MM.1S (cell line): Measurements from ENCODE around the gene CCN5.

ENCODE experiments used
- DNase-seq: peaks from one replicate; pipeline ENCODE4 v3.0.0-alpha.2; 2015
- H2AFZ ChIP-seq: fragments of 300-600 bp; sonication (generic); 2 replicates; pipeline ENCODE4 v1.6.0; 2016; ENCODE audit warnings: antibody characterized with exemption, low read length
- H3F3A ChIP-seq: fragments of 300-600 bp; sonication (generic); 2 replicates; pipeline ENCODE4 v1.6.1; 2016; ENCODE audit warnings: mild to moderate bottlenecking, antibody characterized with exemption, low read length, moderate library complexity, mixed read lengths; ENCODE audit not compliant: insufficient read depth
- H3K27ac ChIP-seq: fragments of 300-600 bp; sonication (generic); 2 replicates; pipeline ENCODE4 v1.5.1; 2016; ENCODE audit warnings: mild to moderate bottlenecking, low read length
- H3K27me3 ChIP-seq: fragments of 300-600 bp; sonication (generic); replicated peaks from 2 replicates; pipeline ENCODE4 v1.6.0; 2016; ENCODE audit warnings: low read length; ENCODE audit not compliant: insufficient read depth
- H3K36me3 ChIP-seq: fragments of 300-600 bp; sonication (generic); replicated peaks from 2 replicates; pipeline ENCODE4 v1.6.1; 2016; ENCODE audit warnings: mild to moderate bottlenecking, low read length, mixed read lengths; ENCODE audit not compliant: insufficient read depth
- H3K4me1 ChIP-seq: fragments of 300-600 bp; sonication (generic); 2 replicates; pipeline ENCODE4 v1.6.1; 2016; ENCODE audit warnings: low read length, mixed read lengths
- H3K4me2 ChIP-seq: fragments of 300-600 bp; sonication (generic); 2 replicates; pipeline ENCODE4 v1.6.0; 2016; ENCODE audit warnings: low read depth, low read length
- H3K4me3 ChIP-seq: fragments of 300-600 bp; sonication (generic); 2 replicates; pipeline ENCODE4 v1.5.1; 2016; ENCODE audit warnings: low read length, mixed read lengths
- H3K79me2 ChIP-seq: fragments of 300-600 bp; sonication (generic); 2 replicates; pipeline ENCODE4 v1.6.1; 2016; ENCODE audit warnings: mixed run types, low read length, mixed read lengths
- H3K9ac ChIP-seq: fragments of 300-600 bp; sonication (generic); 2 replicates; pipeline ENCODE4 v1.6.1; 2016; ENCODE audit warnings: low read length, mixed read lengths
- H3K9me2 ChIP-seq: fragments of 300-600 bp; sonication (generic); replicated peaks from 2 replicates; pipeline ENCODE4 v1.6.1; 2016; ENCODE audit warnings: mild to moderate bottlenecking, low read length, mixed read lengths; ENCODE audit not compliant: insufficient read depth
- H3K9me3 ChIP-seq: fragments of 300-600 bp; sonication (generic); replicated peaks from 2 replicates; pipeline ENCODE4 v1.6.1; 2016; ENCODE audit warnings: mild to moderate bottlenecking, low read length, mixed read lengths; ENCODE audit not compliant: insufficient read depth
- H4K20me1 ChIP-seq: fragments of 300-600 bp; sonication (generic); 2 replicates; pipeline ENCODE4 v1.6.1; 2016; ENCODE audit warnings: mild to moderate bottlenecking, low read length, moderate library complexity, mixed read lengths; ENCODE audit not compliant: insufficient read depth
- CTCF ChIP-seq: fragments of 300-600 bp; sonication (generic); IDR thresholded peaks from 2 replicates; pipeline ENCODE4 v1.5.1; 2016; ENCODE audit warnings: antibody characterized with exemption, low read length, mixed read lengths
- EZH2 ChIP-seq: fragments of 300-600 bp; sonication (generic); optimal IDR thresholded peaks from 2 replicates; pipeline ENCODE3; 2017; ENCODE audit warnings: low read depth, mild to moderate bottlenecking, antibody characterized with exemption, low read length, mixed read lengths
- EZH2phosphoT487 ChIP-seq: fragments of 300-600 bp; sonication (generic); IDR thresholded peaks from 2 replicates; pipeline ENCODE4 v1.6.1; 2018; ENCODE audit warnings: antibody characterized with exemption, low read length

Gene CCN5

GRCh38 chr20:44768256-44768655 lies 53.1 kb downstream of the CCN5 start:
- no peaks in the 10 kb centered on the region for H3K36me3 ChIP-seq
- TF ChIP-seq EZH2phosphoT487 (no peak), EZH2 (no peak), CTCF (no peak)
- H3K79me2 ChIP-seq, result no peaks in the 10 kb centered on the region
- H3K9ac ChIP-seq, result no peak overlapping the region
- no peaks in the 10 kb centered on the region for H3K4me1 ChIP-seq
- H3K27me3 ChIP-seq, result peaks cover 89% of the 10 kb centered on the region
- H3K9me2 ChIP-seq, result no peaks in the 10 kb centered on the region
- no peak overlapping the region for H3K4me3 ChIP-seq
- no peaks in the 10 kb centered on the region for H4K20me1 ChIP-seq
- H3F3A ChIP-seq, result no peaks in the 10 kb centered on the region
- H2AFZ ChIP-seq, result no peak overlapping the region
- H3K9me3 ChIP-seq, result no peaks in the 10 kb centered on the region
- DNase-seq, result no peak
- no peak overlapping the region for H3K27ac ChIP-seq
- no peak overlapping the region for H3K4me2 ChIP-seq

GRCh38 chr20:44768854-44769480 lies 53.8 kb downstream of the CCN5 start:
- TF ChIP-seq EZH2phosphoT487, result no peak
- no peak for TF ChIP-seq CTCF
- TF ChIP-seq EZH2, result no peak
- Histone ChIP-seq H3K4me2 (no peak overlapping the region), H4K20me1 (no peaks in the 10 kb centered on the region), H3K79me2 (no peaks in the 10 kb centered on the region), H3K36me3 (no peaks in the 10 kb centered on the region), H3K4me1 (no peaks in the 10 kb centered on the region), H2AFZ (no peak overlapping the region), H3K9ac (no peak overlapping the region), H3K27ac (no peak overlapping the region), H3K9me2 (no peaks in the 10 kb centered on the region), H3K27me3 (peaks cover 92% of the 10 kb centered on the region), H3F3A (no peaks in the 10 kb centered on the region), H3K4me3 (no peak overlapping the region), H3K9me3 (no peaks in the 10 kb centered on the region)
- DNase-seq, result no peak

- no peak overlapping the region for H3K27ac ChIP-seq
- peaks cover 92% of the 10 kb centered on the region for H3K27me3 ChIP-seq
- H4K20me1 ChIP-seq, result no peaks in the 10 kb centered on the region
- H2AFZ ChIP-seq, result no peak overlapping the region
- TF ChIP-seq EZH2phosphoT487 (no peak), EZH2 (no peak), CTCF (no peak)
- no peaks in the 10 kb centered on the region for H3K9me3 ChIP-seq
- H3K4me3 ChIP-seq, result no peak overlapping the region
- H3F3A ChIP-seq, result no peaks in the 10 kb centered on the region
- no peak overlapping the region for H3K9ac ChIP-seq
- no peak overlapping the region for H3K4me2 ChIP-seq
- no peaks in the 10 kb centered on the region for H3K9me2 ChIP-seq
- no peaks in the 10 kb centered on the region for H3K79me2 ChIP-seq
- DNase-seq, result no peak
- no peaks in the 10 kb centered on the region for H3K4me1 ChIP-seq
- H3K36me3 ChIP-seq, result no peaks in the 10 kb centered on the region
These were observed 54.3 kb downstream of the CCN5 start for GRCh38 chr20:44769481-44769863.
